Endothelial cell of umbilical vein (primary cell): ENCODE measurements around the gene THSD7A. TPM values are rescaled to one million over a fixed set of nuclear protein-coding genes. Genes with fewer than 3 reads are reported as not detected.

Source experiments
- BruUV-seq: library from RNA; stranded (reverse); fragments of 400-500 nt; replicated peaks from 2 replicates; lab custom pipeline; 2021; lab: Mats Ljungman, UMichigan
- CTCF ChIA-PET: fragments of 300-600, 350-600 bp; sonication (Branson Sonifier 250); formaldehyde crosslinking; loops from one replicate; lab custom pipeline; 2021; ENCODE audit warnings: antibody characterized with exemption, inconsistent platforms; lab: Charles Lee
- POLR2A ChIA-PET: fragments of 300-600, 350-600 bp; sonication (Branson Sonifier 250); formaldehyde crosslinking; loops from one replicate; lab custom pipeline; 2021; ENCODE audit warnings: antibody characterized with exemption, inconsistent platforms; lab: Charles Lee
- DNase-seq: peaks from one replicate; pipeline ENCODE4 v3.0.0-alpha.2; 2011; ENCODE audit warnings: low read depth, low spot score
- FAIRE-seq: peaks from 2 replicates; lab custom pipeline; 2011; peaks lifted over from hg19 to GRCh38; lab: Jason Lieb, UNC
- H2AFZ ChIP-seq: 2 replicates; pipeline ENCODE4 v1.6.0; 2012; ENCODE audit warnings: low read depth, low read length, control low read depth, inconsistent platforms
- H3K27ac ChIP-seq: 2 replicates; pipeline ENCODE4 v1.5.1; 2011; ENCODE audit warnings: low read depth, mild to moderate bottlenecking, control low read depth, low read length, moderate library complexity; ENCODE audit not compliant: insufficient read depth
- H3K27me3 ChIP-seq, 2 experiments: 2 replicates each; pipeline versions ENCODE4 v1.6.0 to v1.6.1; 2011; ENCODE audit warnings: low read length in 2 of 2, mixed read lengths in 1 of 2; ENCODE audit not compliant: control insufficient read depth in 2 of 2, insufficient read depth in 2 of 2
- H3K36me3 ChIP-seq, 2 experiments: 2 replicates in 1 of 2; 3 replicates in 1 of 2; pipeline ENCODE4 v1.5.1; 2011; ENCODE audit warnings: low read length in 2 of 2, mild to moderate bottlenecking in 1 of 2, moderate library complexity in 1 of 2; ENCODE audit not compliant: control insufficient read depth in 2 of 2, insufficient read depth in 2 of 2; ENCODE audit errors: extremely low read depth in 1 of 2
- H3K4me1 ChIP-seq: 3 replicates; pipeline ENCODE4 v1.5.1; 2011; ENCODE audit warnings: mild to moderate bottlenecking, low read length; ENCODE audit not compliant: control insufficient read depth, insufficient read depth; ENCODE audit errors: extremely low read depth
- H3K4me2 ChIP-seq: 2 replicates; pipeline ENCODE4 v1.6.1; 2011; ENCODE audit warnings: low read length, control low read depth, mixed read lengths; ENCODE audit not compliant: insufficient read depth
- H3K4me3 ChIP-seq, 3 experiments: fragments of 200-600 bp in 1 of 3; sonication (generic), shearing (Covaris generic) in 1 of 3; replicated peaks in 1 of 3; 2 replicates each; pipeline ENCODE4 v1.5.1; 2011 to 2016; ENCODE audit warnings: control low read depth in 3 of 3, low read length in 3 of 3, mild to moderate bottlenecking in 2 of 3, inconsistent platforms in 1 of 3, low read depth in 1 of 3, moderate library complexity in 1 of 3; ENCODE audit not compliant: insufficient read depth in 1 of 3
- H3K79me2 ChIP-seq: 2 replicates; pipeline ENCODE4 v1.6.0; 2012; ENCODE audit warnings: low read length, inconsistent platforms; ENCODE audit not compliant: control insufficient read depth, insufficient read depth
- H3K9ac ChIP-seq: replicated peaks from 2 replicates; pipeline ENCODE3; 2011; ENCODE audit warnings: low read length, control low read depth; ENCODE audit not compliant: insufficient read depth; ENCODE audit errors: extremely low read depth
- H3K9me1 ChIP-seq: replicated peaks from 3 replicates; pipeline ENCODE4 v1.6.0; 2011; ENCODE audit warnings: mild to moderate bottlenecking, low read length; ENCODE audit not compliant: control insufficient read depth, insufficient read depth; ENCODE audit errors: extremely low read depth
- H3K9me3 ChIP-seq: replicated peaks from 2 replicates; pipeline ENCODE4 v1.5.1; 2012; ENCODE audit warnings: low read length, inconsistent platforms; ENCODE audit not compliant: control insufficient read depth, insufficient read depth
- H4K20me1 ChIP-seq: replicated peaks from 2 replicates; pipeline ENCODE3; 2011; ENCODE audit warnings: mild to moderate bottlenecking, low read length; ENCODE audit not compliant: control insufficient read depth, insufficient read depth; ENCODE audit errors: extremely low read depth
- CTCF ChIP-seq, 2 donors: IDR thresholded peaks; 1 replicate in 1 of 2; 2 replicates in 1 of 2; pipeline ENCODE4 v1.5.1; 2011; ENCODE audit warnings: low read length in 2 of 2, mild to moderate bottlenecking in 2 of 2, moderate library complexity in 2 of 2, control low read depth in 1 of 2, inconsistent platforms in 1 of 2, low read depth in 1 of 2; ENCODE audit not compliant: insufficient read depth in 1 of 2; ENCODE audit errors: extremely low read depth in 1 of 2
- EZH2 ChIP-seq: IDR thresholded peaks from 2 replicates; pipeline ENCODE4 v1.6.1; 2012; ENCODE audit warnings: borderline replicate concordance, low read depth, mild to moderate bottlenecking, moderate library complexity, low read length, inconsistent platforms; ENCODE audit not compliant: severe bottlenecking
- FOS ChIP-seq: IDR thresholded peaks from 2 replicates; pipeline ENCODE4 v1.6.1; 2011; ENCODE audit warnings: mild to moderate bottlenecking, low read length, moderate library complexity, borderline replicate concordance; ENCODE audit not compliant: insufficient read depth
- GATA2 ChIP-seq: IDR thresholded peaks from 2 replicates; pipeline ENCODE4 v1.7.0; 2011; ENCODE audit warnings: low read depth, mild to moderate bottlenecking, moderate library complexity, mixed read lengths, low read length; ENCODE audit not compliant: insufficient read length, insufficient read depth
- JUN ChIP-seq: IDR thresholded peaks from 2 replicates; pipeline ENCODE4 v1.6.1; 2011; ENCODE audit warnings: borderline replicate concordance, low read depth; ENCODE audit not compliant: insufficient read length, insufficient read depth
- MAX ChIP-seq: IDR thresholded peaks from 2 replicates; pipeline ENCODE4 v1.6.1; 2011; ENCODE audit not compliant: insufficient read depth, insufficient read length
- MYC ChIP-seq: IDR thresholded peaks from one replicate; pipeline ENCODE4 v1.6.1; 2011; ENCODE audit warnings: mild to moderate bottlenecking, low read depth, low read length
- POLR2A ChIP-seq: IDR thresholded peaks from 2 replicates; pipeline ENCODE4 v1.6.1; 2012; ENCODE audit warnings: low read depth, mild to moderate bottlenecking, control low read depth, low read length
- POLR2AphosphoS5 ChIP-seq: IDR thresholded peaks from 2 replicates; pipeline ENCODE4 v1.6.1; 2012; ENCODE audit warnings: low read depth, mild to moderate bottlenecking, control low read depth, low read length, moderate library complexity; ENCODE audit not compliant: insufficient read depth
- dilution Hi-C: fragments of 300-500 bp; cut with MboI; formaldehyde crosslinking; loops from one replicate; pipeline ENCODE4 v1.15.0; 2019; ENCODE audit warnings: low sequenced_read_pairs; ENCODE audit not compliant: extremely low pct_ligation_motif_present
- intact Hi-C: fragments of 100-400 bp; cut with micrococcal nuclease; formaldehyde crosslinking; loops from one replicate; pipeline ENCODE4 v1.10.0; 2022
- polyA plus RNA-seq, 4 experiments: library from polyadenylated mRNA; depleted of rRNA in 3 of 4; stranded (reverse) in 3 of 4; unstranded in 1 of 4; fragments of >200 nt; gene quantifications; 2 replicates each; pipeline versions ENCODE4 v1.2.1 to v1.2.3, GENCODE V29; 2011 to 2012; ENCODE audit warnings: missing spikeins in 1 of 4
- total RNA-seq: library from RNA; stranded (reverse); gene quantifications from 2 replicates; pipeline ENCODE4 v1.2.3, GENCODE V29; 2021

Gene THSD7A
- total and polyA plus RNA-seq, 2 donors (not counting 3 experiments of a cell fraction or from before 2014, with no cell fraction given): 3.3 to 12.7 TPM

GRCh38 chr7:11612737-11613136 lies 219.3 kb downstream of the THSD7A start:
- Histone ChIP-seq H3K9me3 (no peaks in the 10 kb centered on the region), H3K27me3 (no peaks in the 10 kb centered on the region), H3K36me3 (no peaks in the 10 kb centered on the region), H4K20me1 (no peaks in the 10 kb centered on the region), H3K4me2 (no peak overlapping the region), H3K27ac (no peak overlapping the region), H3K79me2 (no peaks in the 10 kb centered on the region), H3K9me1 (no peaks in the 10 kb centered on the region), H2AFZ (no peak overlapping the region), H3K4me1 (peaks cover 7% of the 10 kb centered on the region), H3K4me3 (no peak overlapping the region), H3K9ac (no peak overlapping the region)
- DNase-seq (no peak), FAIRE-seq (no peak)
- no TSS peak for BruUV-seq
- TF ChIP-seq POLR2A (no peak), JUN (no peak), FOS (no peak), POLR2AphosphoS5 (no peak)
- dilution Hi-C loops (no loop called here), intact Hi-C loops (no loop called here)
- CTCF ChIA-PET: no interaction called here
- POLR2A ChIA-PET: no interaction called here

GRCh38 chr7:11609096-11609670 lies 222.8 kb downstream of the THSD7A start:
- CTCF ChIA-PET: interaction anchor here (1.3 kb wide), 1 partner anchor 8 kb away, joined by 3 read pairs; no protein-coding TSS in a partner anchor
- dilution Hi-C loops: no loop called here

More at GRCh38 chr7:11609096-11609670, 222.8 kb downstream of the THSD7A start:
- DNase-seq (no peak), FAIRE-seq (no peak)
- H3K9ac ChIP-seq: no peak overlapping the region
- H3K36me3 ChIP-seq: no peaks in the 10 kb centered on the region
- POLR2A ChIA-PET: no interaction called here
- H3K4me2 ChIP-seq: no peak overlapping the region
- H4K20me1 ChIP-seq: no peaks in the 10 kb centered on the region
- H3K4me3 ChIP-seq: no peak overlapping the region
- no peaks in the 10 kb centered on the region for H3K9me1 ChIP-seq
- no peaks in the 10 kb centered on the region for H3K27me3 ChIP-seq
- no peak overlapping the region for H2AFZ ChIP-seq
- no TSS peak for BruUV-seq
- H3K9me3 ChIP-seq: no peaks in the 10 kb centered on the region
- TF ChIP-seq MYC (no peak), POLR2A (no peak), MAX (no peak), EZH2 (no peak), FOS (no peak), CTCF (IDR thresholded peaks at IDR 0.05; ENCODE audit: extremely low read depth in 1 of 2, insufficient read depth in 1 of 2, low read depth in 1 of 2, low read length in 2 of 2) (no peak), JUN (no peak), POLR2AphosphoS5 (no peak), GATA2 (no peak)
- intact Hi-C loops: loop anchor here (5.0 kb wide), 1 partner anchor 223 kb away; the partner anchor contains the start of gene THSD7A
- no peak overlapping the region for H3K27ac ChIP-seq
- H3K79me2 ChIP-seq: no peaks in the 10 kb centered on the region
- peaks cover 14% of the 10 kb centered on the region for H3K4me1 ChIP-seq
